ENCODE data around the gene COL26A1. TPM values are rescaled to one million over a fixed set of nuclear protein-coding genes. Genes with fewer than 3 reads are reported as not detected.

Gene COL26A1
- total and polyA plus RNA-seq, 2 of the 4 experiments (the other 2 are of a cell fraction): not detected

GRCh38 chr7:101575168-101575567, 212.5 kb downstream of the COL26A1 start:
- POLR2A ChIA-PET (ENCODE audit: unreplicated experiment): no interaction called here
- H2AFZ ChIP-seq (replicated peaks; ENCODE audit: low read length, poor library complexity): no peak overlapping the region
- in situ Hi-C loops (cut with MboI; ENCODE audit: low sequenced_read_pairs): no loop called here

More at GRCh38 chr7:101575168-101575567, 212.5 kb downstream of the COL26A1 start:
- Histone ChIP-seq H4K20me1 (ENCODE audit: insufficient read depth, low read length) (no peaks in the 10 kb centered on the region), H3K27me3 (ENCODE audit: control insufficient read depth, insufficient read depth, low read length) (peaks cover 14% of the 10 kb centered on the region), H3K4me1 (ENCODE audit: control insufficient read depth, insufficient read depth, low read length) (no peaks in the 10 kb centered on the region), H2BK15ac (ENCODE audit: low read depth, low read length) (no peak overlapping the region), H3K4me3 (ENCODE audit: insufficient read depth, low read depth, low read length) (no peak overlapping the region), H3K9me3 (ENCODE audit: control insufficient read depth, insufficient read depth, low read length) (peaks cover 14% of the 10 kb centered on the region; the same call in 1 of the 2 replicates), H3K18ac (ENCODE audit: low read depth, low read length) (no peak overlapping the region), H2AK5ac (ENCODE audit: low read depth, low read length) (no peak overlapping the region), H3K9ac (ENCODE audit: low read depth, low read length) (no peak overlapping the region), H3K4ac (ENCODE audit: low read depth, low read length) (no peak overlapping the region), H3K9me1 (ENCODE audit: insufficient read depth, low read length) (no peaks in the 10 kb centered on the region), H2BK20ac (ENCODE audit: low read depth, low read length) (no peak overlapping the region), H3K27ac (ENCODE audit: insufficient read depth, low read length) (no peak overlapping the region), H3K14ac (replicated peaks; ENCODE audit: low read depth, low read length) (no peak overlapping the region), H2BK120ac (ENCODE audit: low read depth, low read length) (no peak overlapping the region), H3K4me2 (ENCODE audit: low read depth, low read length) (no peak overlapping the region), H4K5ac (ENCODE audit: low read depth, low read length) (no peak overlapping the region), H4K91ac (ENCODE audit: insufficient read depth, low read depth, low read length) (no peak overlapping the region), H3K36me3 (ENCODE audit: control insufficient read depth, insufficient read depth, low read length) (no peaks in the 10 kb centered on the region), H2AK9ac (replicated peaks; ENCODE audit: low read depth, low read length, poor library complexity) (no peak overlapping the region), H3K23ac (ENCODE audit: low read depth, low read length) (no peak overlapping the region), H3K79me1 (ENCODE audit: low read depth in 1 of 2, low read length in 2 of 2) (no peaks in the 10 kb centered on the region), H2BK5ac (ENCODE audit: low read depth, low read length, poor library complexity, severe bottlenecking) (no peak overlapping the region), H3K56ac (ENCODE audit: extremely low read depth, insufficient read depth, low read length) (no peak overlapping the region), H4K8ac (ENCODE audit: low read depth in 2 of 2, low read length in 2 of 2) (no peak overlapping the region)
- WGBS, 2 experiments (ENCODE audit: extremely low coverage in 2 of 2, insufficient read length in 1 of 2): no CpG with 5 or more reads among the region's 2 CpGs
- intact Hi-C loops (cut with micrococcal nuclease): no loop called here
- ATAC-seq (ENCODE audit: low read depth) (no peak), DNase-seq (no peak)
- dilution Hi-C loops (cut with HindIII; ENCODE audit: low sequenced_read_pairs, unreplicated experiment): no loop called here
- CTCF ChIA-PET: no interaction called here
- no TSS peak for BruUV-seq (replicated peaks)
- TF ChIP-seq FOS (IDR thresholded peaks at IDR 0.05; ENCODE audit: low read depth, low read length): no peak
